ENCODE results near the gene DHRS7B.
"Not testable (repeated sequence)": the region's sequence is repeated elsewhere in the genome, so short reads cannot be mapped to it uniquely, and the experiment has no call there.

DHRS7B gene

DNA sequence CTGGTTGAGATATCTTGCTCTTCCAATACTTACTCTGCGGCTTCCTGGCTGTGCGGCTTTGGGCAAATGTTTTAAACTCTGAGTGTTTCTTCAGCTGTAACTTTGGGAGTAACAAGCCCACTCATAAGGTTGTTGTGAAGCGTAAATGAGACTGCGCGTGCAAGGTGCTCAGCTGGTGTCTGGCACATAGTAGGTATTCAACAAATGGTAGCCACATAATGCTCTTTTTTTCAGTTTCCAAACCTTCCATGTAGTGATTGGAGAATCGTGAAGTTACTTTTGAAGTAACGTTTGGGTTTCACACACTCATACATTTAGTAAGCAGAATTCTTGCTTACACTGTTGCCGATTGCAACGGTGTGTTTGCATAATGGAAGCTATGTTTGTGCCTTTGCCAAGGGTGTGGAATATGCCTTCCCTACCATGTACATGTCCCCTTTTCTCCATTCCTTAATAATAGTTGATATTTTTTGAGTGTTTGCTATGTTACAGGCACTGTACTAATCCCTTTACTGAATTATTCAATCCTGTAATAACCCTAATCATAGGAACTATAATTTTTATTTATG lies 829 bp downstream of the DHRS7B start:
- H3K4me3 ChIP-seq (ENCODE audit: low read depth, low read length): peak overlapping the region; percentile 94
- TF ChIP-seq CTCF (IDR thresholded peaks at IDR 0.05; ENCODE audit: low read depth, low read length): no peak

GRCh38 chr17:21129023-21129681 lies 2.4 kb downstream of the DHRS7B start:
- peak; percentile 33; the same call in 1 of the 2 replicates for TF ChIP-seq CTCF (IDR thresholded peaks at IDR 0.05; ENCODE audit: low read depth, low read length)
- H3K4me3 ChIP-seq (ENCODE audit: low read depth, low read length): no peak overlapping the region

GRCh38 chr17:21131137-21131536 lies 4.4 kb downstream of the DHRS7B start:
- H3K4me3 ChIP-seq (ENCODE audit: low read depth, low read length): no peak overlapping the region
- no peak for TF ChIP-seq CTCF (IDR thresholded peaks at IDR 0.05; ENCODE audit: low read depth, low read length)

GRCh38 chr17:21132428-21132827 lies 5.7 kb downstream of the DHRS7B start:
- no peak for TF ChIP-seq CTCF (IDR thresholded peaks at IDR 0.05; ENCODE audit: low read depth, low read length)
- no peak overlapping the region for H3K4me3 ChIP-seq (ENCODE audit: low read depth, low read length)

- H3K4me3 ChIP-seq (ENCODE audit: low read depth, low read length): no peak overlapping the region
- no peak for TF ChIP-seq CTCF (IDR thresholded peaks at IDR 0.05; ENCODE audit: low read depth, low read length)
These were observed 7.8 kb downstream of the DHRS7B start for GRCh38 chr17:21134559-21134958.

- H3K4me3 ChIP-seq (ENCODE audit: low read depth, low read length): no peak overlapping the region
- no peak for TF ChIP-seq CTCF (IDR thresholded peaks at IDR 0.05; ENCODE audit: low read depth, low read length)
These were observed 14.1 kb downstream of the DHRS7B start for GRCh38 chr17:21140911-21141310.

DNA sequence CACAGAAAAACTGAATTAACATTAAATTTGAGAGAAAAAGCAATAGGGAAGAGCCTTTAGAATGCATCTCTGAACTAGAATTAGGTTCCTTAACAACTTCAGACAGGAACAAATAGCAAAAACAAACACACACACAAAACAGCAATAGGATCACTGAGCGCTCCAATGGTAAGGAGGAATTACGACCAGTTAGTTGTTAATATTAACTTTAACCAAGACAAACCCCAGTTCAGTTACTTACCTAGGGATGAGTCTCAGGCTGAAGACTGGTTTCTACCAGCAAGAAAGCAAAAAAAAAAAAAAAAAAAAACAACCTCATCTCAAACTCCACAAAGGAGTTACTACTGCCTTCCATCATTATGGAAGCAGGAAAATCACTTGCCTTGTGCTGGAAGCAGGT lies 14.6 kb downstream of the DHRS7B start:
- no peak overlapping the region for H3K4me3 ChIP-seq (ENCODE audit: low read depth, low read length)
- no peak for TF ChIP-seq CTCF (IDR thresholded peaks at IDR 0.05; ENCODE audit: low read depth, low read length)

DNA sequence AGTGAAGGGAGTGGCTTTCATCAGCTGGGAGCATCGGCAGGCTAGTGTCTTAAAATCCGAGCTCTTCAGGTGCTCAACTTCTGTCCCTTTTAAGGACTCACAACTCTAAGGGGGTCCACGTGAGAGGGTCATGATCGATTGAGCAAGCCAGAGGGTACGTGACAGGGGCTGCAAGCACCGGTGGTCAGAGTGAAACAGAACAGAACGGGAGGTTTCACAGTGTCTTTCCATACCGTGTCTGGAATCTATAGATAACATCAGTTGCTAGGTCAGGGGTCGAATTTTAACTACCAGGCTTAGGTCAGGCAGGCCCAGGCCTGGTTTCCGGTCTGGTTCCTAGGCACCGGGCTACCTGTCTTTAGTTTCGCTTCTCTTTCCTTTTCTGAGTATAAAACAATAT lies 15.3 kb downstream of the DHRS7B start:
- H3K4me3 ChIP-seq (ENCODE audit: low read depth, low read length): not testable (repeated sequence)
